Neural crest cell (in vitro differentiated cells): ENCODE results near the gene CDH23. TPM values are rescaled to one million over a fixed set of nuclear protein-coding genes. Genes with fewer than 3 reads are reported as not detected.
A peak's percentile ranks its signal among the peaks of the same experiment; 100 is the strongest.

Experiments used
- DNase-seq: peaks from one replicate; pipeline ENCODE4 v3.0.0; 2021; ENCODE audit warnings: low read depth, mixed read lengths, low spot score
- H3K27ac Mint-ChIP-seq: one replicate; pipeline ENCODE4 v1.8.0; 2021; ENCODE audit warnings: mild to moderate bottlenecking, mixed read lengths; ENCODE audit not compliant: unreplicated experiment
- H3K27me3 Mint-ChIP-seq: 2 replicates; pipeline ENCODE4 v1.8.0; 2021; ENCODE audit warnings: low read depth, mild to moderate bottlenecking, mixed read lengths
- H3K36me3 Mint-ChIP-seq: 2 replicates; pipeline ENCODE4 v1.8.0; 2021; ENCODE audit warnings: low read depth, mild to moderate bottlenecking, mixed read lengths
- H3K4me1 Mint-ChIP-seq: 2 replicates; pipeline ENCODE4 v1.8.0; 2021; ENCODE audit warnings: mixed read lengths
- H3K4me3 Mint-ChIP-seq: one replicate; pipeline ENCODE4 v1.8.0; 2021; ENCODE audit warnings: mild to moderate bottlenecking, mixed read lengths
- H3K9me3 Mint-ChIP-seq: 2 replicates; pipeline ENCODE4 v1.8.0; 2021; ENCODE audit warnings: mixed read lengths
- total RNA-seq: library from RNA; stranded (reverse); gene quantifications from 2 replicates; pipeline ENCODE4 v1.2.1, GENCODE V29; 2021
- TF ChIP-seq, protein P1 (sequence below): fragments of 200-600 bp; sonication (generic); conservative IDR thresholded peaks from 2 replicates; pipeline ENCODE4 v1.5.0; 2021; ENCODE audit warnings: antibody characterized with exemption, mild to moderate bottlenecking

The CDH23 gene
- total RNA-seq, 1 donor from 2014 or later = 2.6 TPM

DNA sequence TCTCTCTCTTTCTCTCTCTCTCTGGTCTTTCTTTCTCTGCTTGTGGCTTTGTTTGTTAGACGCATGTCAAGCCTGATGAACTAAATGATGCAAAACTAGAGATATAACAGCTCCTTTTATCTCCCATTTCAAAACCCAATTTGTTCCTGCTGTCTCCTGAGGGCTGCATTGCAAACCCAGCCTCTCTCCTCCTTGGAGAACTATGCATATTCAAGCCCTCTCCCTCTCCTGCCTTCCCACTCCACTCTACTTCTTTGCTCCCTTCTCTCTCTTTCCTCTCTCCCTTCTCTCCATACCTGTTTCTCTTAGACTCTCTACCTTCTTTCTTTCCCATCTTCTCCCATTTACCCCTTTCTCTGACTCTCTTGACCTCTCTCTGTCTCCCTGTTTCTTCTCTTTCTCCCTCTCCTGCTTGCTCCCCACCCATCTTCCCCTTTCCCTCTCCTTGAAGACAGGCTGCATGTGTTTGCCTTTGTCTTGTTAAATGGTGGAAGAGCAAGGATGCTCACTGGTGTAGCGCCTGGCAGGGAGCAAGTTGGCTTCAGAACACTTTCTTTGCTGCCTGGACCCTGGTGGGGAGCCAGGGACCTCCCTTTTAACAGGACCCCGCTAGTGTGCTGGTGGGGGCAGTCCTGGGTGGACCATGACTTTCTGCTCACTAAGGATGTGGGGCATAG is 142.9 kb downstream of the CDH23 start:
- TF ChIP-seq, protein P1, sequence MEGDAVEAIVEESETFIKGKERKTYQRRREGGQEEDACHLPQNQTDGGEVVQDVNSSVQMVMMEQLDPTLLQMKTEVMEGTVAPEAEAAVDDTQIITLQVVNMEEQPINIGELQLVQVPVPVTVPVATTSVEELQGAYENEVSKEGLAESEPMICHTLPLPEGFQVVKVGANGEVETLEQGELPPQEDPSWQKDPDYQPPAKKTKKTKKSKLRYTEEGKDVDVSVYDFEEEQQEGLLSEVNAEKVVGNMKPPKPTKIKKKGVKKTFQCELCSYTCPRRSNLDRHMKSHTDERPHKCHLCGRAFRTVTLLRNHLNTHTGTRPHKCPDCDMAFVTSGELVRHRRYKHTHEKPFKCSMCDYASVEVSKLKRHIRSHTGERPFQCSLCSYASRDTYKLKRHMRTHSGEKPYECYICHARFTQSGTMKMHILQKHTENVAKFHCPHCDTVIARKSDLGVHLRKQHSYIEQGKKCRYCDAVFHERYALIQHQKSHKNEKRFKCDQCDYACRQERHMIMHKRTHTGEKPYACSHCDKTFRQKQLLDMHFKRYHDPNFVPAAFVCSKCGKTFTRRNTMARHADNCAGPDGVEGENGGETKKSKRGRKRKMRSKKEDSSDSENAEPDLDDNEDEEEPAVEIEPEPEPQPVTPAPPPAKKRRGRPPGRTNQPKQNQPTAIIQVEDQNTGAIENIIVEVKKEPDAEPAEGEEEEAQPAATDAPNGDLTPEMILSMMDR = no peak
- no peak for DNase-seq
- Mint-ChIP-seq H3K27me3 (no peaks in the 10 kb centered on the region), H3K27ac (no peak overlapping the region), H3K36me3 (no peaks in the 10 kb centered on the region), H3K9me3 (no peaks in the 10 kb centered on the region), H3K4me3 (no peak overlapping the region), H3K4me1 (peaks cover 7% of the 10 kb centered on the region)

DNA sequence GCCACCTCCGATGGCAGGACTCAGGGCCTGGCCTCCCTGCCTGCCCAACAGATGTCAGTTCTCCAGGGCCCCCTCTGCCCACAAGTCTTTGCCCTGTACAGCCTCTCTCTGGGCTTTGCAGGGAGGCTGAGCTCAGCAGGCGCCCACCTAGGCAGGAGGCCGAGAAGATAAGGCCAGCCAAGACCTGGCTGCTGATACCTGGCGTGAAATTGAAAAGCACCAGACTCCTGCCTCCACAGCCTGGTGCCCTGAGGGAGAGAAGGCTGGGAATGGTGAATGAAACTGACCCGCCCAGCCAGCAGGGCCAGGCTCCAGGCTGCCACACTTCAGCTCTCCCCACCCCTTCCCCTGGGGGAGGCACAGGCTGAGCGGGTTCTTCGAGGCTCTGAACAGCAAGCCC is 145.8 kb downstream of the CDH23 start:
- no peaks in the 10 kb centered on the region for H3K9me3 Mint-ChIP-seq
- no peak overlapping the region for H3K4me3 Mint-ChIP-seq
- DNase-seq = no peak
- TF ChIP-seq, protein P1 = no peak
- H3K36me3 Mint-ChIP-seq = no peaks in the 10 kb centered on the region
- H3K4me1 Mint-ChIP-seq = peaks cover 4% of the 10 kb centered on the region
- H3K27ac Mint-ChIP-seq = no peak overlapping the region
- H3K27me3 Mint-ChIP-seq = no peaks in the 10 kb centered on the region

DNA sequence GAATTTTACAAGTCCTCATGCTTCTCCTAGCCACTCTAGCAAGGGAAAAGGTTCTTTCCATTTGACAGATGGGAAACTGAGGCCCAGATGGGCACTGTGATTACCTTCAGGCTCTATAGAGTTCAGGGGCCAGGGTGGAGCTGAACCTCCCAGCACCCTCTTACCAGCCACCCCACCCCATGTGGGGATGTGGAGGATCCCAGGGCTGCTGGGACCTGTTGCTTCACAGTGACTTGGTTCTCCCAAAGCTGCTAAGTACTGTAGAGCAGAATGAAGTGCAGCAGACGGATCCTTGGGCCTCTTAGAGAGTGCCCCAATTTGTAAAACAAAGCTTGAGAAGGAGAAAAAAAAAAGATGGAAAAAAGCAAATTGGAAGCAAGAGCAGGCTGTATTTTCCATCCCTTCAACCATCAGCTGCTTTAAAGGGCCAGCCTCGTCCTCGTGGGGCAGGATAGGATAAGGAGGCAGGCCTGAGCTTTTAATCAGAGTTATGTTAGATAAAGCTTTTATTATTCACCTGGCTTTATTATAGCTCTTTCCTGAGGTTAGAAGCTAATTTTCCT is 147.0 kb downstream of the CDH23 start:
- Mint-ChIP-seq H3K9me3 (no peaks in the 10 kb centered on the region), H3K4me1 (peaks cover 4% of the 10 kb centered on the region), H3K27ac (no peak overlapping the region), H3K4me3 (no peak overlapping the region), H3K27me3 (no peaks in the 10 kb centered on the region), H3K36me3 (no peaks in the 10 kb centered on the region)
- no peak for DNase-seq
- TF ChIP-seq, protein P1 = no peak

DNA sequence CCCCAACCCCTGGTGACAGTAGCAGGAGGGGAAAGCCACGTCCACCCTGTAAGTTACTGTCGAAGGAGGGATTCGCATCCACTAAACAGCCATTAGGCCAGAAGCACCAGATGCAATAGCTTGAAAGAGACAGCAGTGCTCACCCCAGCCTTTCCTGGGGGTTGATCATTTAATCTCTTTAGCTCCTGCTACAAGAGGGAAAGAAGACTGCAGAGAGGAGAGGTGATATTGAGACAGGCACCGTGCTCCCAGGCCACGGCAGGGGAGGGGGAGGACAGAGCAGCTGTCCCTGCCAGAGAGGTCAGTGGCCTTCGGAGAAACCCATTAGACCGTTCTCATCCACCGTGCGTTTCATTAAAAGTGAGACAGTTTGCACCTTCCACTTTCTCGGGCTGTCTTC is 148.3 kb downstream of the CDH23 start:
- H3K27ac Mint-ChIP-seq = peak overlapping the region; percentile 47
- no peak for DNase-seq
- no peaks in the 10 kb centered on the region for H3K36me3 Mint-ChIP-seq
- TF ChIP-seq, protein P1 = no peak
- H3K4me1 Mint-ChIP-seq = no peaks in the 10 kb centered on the region
- H3K27me3 Mint-ChIP-seq = no peaks in the 10 kb centered on the region
- no peak overlapping the region for H3K4me3 Mint-ChIP-seq
- no peaks in the 10 kb centered on the region for H3K9me3 Mint-ChIP-seq

DNA sequence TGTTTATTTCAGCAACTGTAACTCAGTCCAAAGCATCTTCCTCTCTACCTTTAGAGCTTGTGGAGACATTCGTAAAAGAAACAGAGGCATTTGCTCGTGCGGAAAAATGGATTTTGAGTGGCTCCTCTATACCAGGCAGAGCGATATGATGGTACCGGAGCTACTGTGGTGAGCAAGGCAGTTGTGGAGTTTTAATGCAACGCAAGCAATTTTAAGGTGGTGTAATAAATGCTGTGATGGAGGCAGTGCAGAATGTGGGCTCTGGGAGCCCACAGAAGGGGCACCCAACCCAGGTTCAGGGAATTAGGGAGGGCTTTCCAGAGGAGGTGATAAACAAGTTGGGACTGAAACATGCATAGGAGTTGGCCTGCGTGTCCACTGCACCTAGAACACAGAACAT is 149.5 kb downstream of the CDH23 start:
- H3K27ac Mint-ChIP-seq = no peak overlapping the region

More for the DNA sequence above, 149.5 kb downstream of the CDH23 start:
- no peaks in the 10 kb centered on the region for H3K4me1 Mint-ChIP-seq
- H3K36me3 Mint-ChIP-seq = no peaks in the 10 kb centered on the region
- no peak overlapping the region for H3K4me3 Mint-ChIP-seq
- H3K27me3 Mint-ChIP-seq = no peaks in the 10 kb centered on the region
- DNase-seq = no peak
- TF ChIP-seq, protein P1 = no peak
- no peaks in the 10 kb centered on the region for H3K9me3 Mint-ChIP-seq
